GM18873 (cell line): ENCODE data around the gene TSPAN8.
"Not testable (repeated sequence)": the region's sequence is repeated elsewhere in the genome, so short reads cannot be mapped to it uniquely, and the experiment has no call there.

Experiments
- ATAC-seq: cut with Tn5 transposase; IDR thresholded peaks from one replicate; pipeline ENCODE4 v1.9.1; 2021; ENCODE audit warnings: mild to moderate bottlenecking, moderate library complexity, moderate number of reproducible peaks; ENCODE audit not compliant: unreplicated experiment, low FRiP score

TSPAN8 gene

DNA sequence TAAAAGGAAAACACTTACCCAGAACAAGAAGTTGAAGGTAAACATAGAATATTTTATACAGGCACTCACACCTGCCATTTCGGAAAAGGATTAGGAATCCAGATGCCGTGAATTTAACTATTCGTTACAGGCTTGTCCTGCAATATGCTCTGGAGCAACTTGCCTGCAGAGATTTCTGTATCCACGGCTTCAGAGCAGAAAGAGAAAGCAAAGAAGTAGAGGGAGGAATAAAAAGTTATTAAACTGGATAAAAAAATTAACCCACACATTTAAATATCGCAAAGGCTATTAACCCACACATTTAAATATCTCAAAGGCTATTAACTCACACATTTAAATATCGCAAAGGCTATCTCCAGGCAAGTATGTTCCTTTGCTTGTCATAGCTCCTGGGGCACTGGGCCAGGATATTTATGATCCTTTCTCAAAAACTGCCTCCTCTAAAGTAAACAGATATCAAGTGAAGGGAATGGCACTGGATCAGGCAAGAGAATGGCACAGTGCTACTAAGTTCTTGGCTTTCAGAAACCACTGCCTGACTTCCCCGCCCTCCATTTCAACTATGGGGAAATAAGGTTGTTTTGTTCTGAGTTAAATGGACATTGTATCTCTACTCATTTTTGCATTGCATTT, at the start of gene TSPAN8:
Gene TSPAN8 (minus strand): TSS at position 399 of the 633 bp plus-strand sequence. CDS start 321 bp downstream, at position 78.
- ATAC-seq = no peak

GRCh38 chr12:71201136-71201679, 43.4 kb upstream of the TSPAN8 start:
- no peak for ATAC-seq

DNA sequence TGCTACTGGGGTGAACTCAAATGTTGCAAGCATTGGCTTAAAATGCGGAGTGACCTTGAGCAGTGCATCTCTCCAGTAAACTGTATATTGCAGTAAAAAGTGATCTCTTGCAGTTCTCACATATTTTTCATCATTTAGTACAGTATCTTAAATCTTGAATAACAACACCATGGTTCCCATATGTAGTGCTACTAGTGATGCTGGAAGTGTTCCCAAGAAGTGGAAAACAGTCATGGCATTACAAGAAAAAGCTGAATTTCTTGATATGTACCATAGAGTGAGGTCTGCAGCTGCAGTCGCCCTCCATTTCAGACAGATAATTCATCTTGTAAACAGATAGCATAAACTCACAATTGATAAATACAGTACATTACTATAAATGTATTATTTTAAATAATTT, 42.9 kb upstream of the TSPAN8 start:
- no peak for ATAC-seq

DNA sequence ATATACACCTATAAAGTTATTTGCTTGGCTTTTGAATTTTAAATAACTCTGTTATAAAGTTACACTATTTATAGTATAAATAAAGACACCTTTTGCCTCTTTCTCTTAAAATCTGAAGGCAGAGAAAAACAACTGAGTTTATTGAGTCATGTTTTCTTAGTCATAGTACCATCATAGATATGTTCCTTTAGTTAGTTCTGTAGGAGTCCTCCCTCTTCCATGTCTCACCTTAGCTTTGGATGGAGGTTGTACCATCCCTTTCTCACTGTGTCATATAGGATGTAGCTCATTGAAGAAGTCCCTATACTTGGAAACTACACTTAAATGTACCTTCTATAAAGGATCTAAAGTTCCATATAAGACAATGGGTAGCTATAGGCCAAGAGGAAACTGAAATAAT, 39.7 kb upstream of the TSPAN8 start:
- no peak for ATAC-seq

- no peak for ATAC-seq
Measured at GRCh38 chr12:71195338-71195896, 37.6 kb upstream of the TSPAN8 start.

DNA sequence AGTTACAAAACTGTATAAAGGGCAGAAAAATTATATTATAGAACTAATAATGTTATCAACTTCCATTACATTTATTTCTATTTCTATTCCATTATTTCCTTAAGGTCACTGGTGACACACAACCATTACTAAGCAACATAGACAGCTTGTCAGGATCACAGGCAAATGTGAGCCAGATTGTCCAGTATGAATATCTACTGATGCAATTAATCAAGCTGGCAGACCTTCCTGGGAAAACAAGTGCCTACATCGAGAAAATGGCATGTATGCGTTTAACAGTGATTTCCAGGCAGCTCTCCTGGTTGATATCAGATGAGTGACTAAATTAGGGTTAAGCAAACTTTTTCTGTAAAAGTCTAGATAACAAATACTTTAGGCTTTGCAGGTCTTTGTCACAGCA, 36.9 kb upstream of the TSPAN8 start:
- ATAC-seq = no peak

- ATAC-seq = no peak
Measured at GRCh38 chr12:71193041-71193440, 35.2 kb upstream of the TSPAN8 start.

GRCh38 chr12:71191509-71192196, 33.9 kb upstream of the TSPAN8 start:
- no peak for ATAC-seq

GRCh38 chr12:71190822-71191221, 33.0 kb upstream of the TSPAN8 start:
- ATAC-seq = no peak

DNA sequence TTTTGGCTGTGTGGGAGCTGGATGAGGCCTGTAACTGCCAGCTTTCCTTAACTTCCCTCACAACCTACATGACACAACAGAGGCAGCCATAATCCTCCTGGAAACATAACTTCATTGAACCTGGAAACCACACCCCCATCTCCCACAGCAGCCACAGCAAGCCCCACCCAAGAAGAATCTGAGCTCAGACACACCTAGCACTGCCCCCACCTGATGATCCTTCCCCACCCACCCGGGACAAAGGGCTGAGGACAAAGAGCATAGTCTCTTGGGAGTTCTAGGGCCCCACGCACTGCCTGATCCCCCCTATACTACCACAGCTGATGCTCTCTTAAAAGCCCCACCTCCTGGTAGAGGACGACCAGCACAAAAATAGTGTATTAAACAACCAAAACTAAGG, 29.6 kb upstream of the TSPAN8 start:
- no peak for ATAC-seq

- ATAC-seq = no peak
Measured at GRCh38 chr12:71186571-71187288, 28.9 kb upstream of the TSPAN8 start.

- ATAC-seq = no peak
Measured at GRCh38 chr12:71183846-71184245, 26.0 kb upstream of the TSPAN8 start.

- no peak for ATAC-seq
Measured at GRCh38 chr12:71183018-71183417, 25.2 kb upstream of the TSPAN8 start.

DNA sequence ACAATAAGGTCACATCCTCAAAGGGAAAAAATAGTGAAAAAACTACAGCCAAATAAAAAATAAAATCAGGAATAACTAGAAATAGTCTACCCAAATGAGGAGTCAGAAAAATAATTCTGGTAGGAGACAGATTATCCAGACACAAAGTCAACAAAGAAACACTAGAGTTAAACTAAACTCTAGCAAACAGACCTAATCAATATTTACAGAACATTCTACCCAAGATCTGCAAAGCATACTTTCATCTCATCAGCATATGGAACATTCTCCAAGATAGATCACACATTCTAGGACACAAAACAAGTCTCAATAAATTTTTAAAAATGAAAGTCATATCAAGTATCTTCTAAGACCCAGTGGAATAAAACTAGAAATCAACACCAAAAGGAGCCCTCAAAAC, 20.4 kb upstream of the TSPAN8 start:
- ATAC-seq = no peak

DNA sequence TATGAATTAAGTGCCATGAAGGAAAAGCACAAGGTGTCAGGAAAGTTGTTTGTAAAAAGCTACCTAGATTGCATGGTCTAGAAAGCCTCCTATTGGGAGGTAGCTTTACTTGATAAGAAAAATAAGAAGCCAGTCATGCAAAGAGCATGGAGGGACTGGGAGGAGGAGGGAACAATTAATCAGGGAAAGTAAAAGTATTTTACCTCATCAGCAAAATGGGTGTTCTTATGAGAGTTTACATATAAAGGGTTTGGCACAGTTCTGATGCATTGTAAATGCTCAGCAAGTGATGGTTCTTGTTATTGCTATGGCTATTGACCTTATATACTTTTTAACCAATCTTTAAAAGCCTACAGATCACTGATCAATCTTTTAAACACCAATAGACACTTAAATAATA, 17.0 kb upstream of the TSPAN8 start:
- ATAC-seq = no peak

GRCh38 chr12:71174146-71174545, 16.3 kb upstream of the TSPAN8 start:
- no peak for ATAC-seq

DNA sequence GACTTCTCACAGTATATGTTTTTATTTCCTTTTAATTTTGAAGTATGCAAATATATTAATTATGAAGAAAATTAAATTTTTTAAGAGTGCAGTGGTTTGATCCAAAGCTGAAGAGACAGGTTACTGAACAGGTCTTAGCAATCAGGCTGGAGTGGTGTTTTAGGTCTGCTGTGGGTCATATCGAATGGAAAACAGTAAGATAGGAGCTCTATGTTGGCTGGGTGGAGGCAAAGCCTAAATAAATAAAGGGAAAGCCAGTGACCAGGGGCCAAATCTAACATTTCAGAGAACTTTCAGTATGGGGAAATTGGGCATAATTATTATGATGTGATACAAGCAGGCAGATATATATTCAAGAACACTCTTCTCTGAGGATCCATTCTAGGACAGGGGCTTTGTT, 12.7 kb upstream of the TSPAN8 start:
- no peak for ATAC-seq

GRCh38 chr12:71169286-71169685, 11.5 kb upstream of the TSPAN8 start:
- no peak for ATAC-seq

- ATAC-seq = no peak
Measured at GRCh38 chr12:71166862-71167496, 9.2 kb upstream of the TSPAN8 start.

DNA sequence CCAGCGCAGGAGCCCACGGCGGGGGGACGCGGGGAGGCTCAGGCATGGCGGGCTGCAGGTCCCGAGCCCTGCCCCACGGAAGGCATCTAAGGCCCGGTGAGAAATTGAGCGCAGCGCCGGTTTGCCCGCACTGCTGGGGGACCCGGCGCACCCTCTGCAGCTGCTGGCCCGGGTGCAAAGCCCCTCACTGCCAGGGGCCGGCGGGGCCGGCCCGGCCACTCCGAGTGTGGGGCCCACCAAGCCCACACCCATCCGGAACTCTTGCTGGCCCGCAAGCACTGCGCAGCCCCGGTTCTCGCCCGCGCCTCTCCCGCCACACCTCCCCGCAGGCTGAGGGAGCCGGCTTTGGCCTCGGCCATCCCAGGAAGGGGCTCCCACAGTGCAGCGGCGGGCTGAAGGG, 8.5 kb upstream of the TSPAN8 start:
- no peak for ATAC-seq

DNA sequence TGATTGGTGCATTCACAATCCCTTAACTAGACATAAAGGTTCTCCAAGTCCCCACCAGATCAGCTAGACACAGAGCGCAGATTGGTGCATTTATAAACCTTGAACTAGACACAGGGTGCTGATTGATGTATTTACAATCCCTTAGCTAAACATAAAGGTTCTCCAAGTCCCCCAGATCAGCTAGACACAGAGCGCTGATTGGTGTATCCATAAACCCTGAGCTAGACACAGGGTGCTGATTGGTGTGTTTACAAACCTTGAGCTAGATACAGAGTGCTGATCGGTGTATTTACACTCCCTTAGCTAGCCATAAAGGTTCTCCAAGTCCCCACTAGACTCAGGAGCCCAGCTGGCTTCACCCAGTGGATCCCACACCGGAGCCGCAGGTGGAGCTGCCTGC, 8.0 kb upstream of the TSPAN8 start:
- ATAC-seq = not testable (repeated sequence)
